Measurements from ENCODE around the gene NXN.
A peak's percentile ranks its signal among the peaks of the same experiment; 100 is the strongest.
"Not testable (repeated sequence)": the region's sequence is repeated elsewhere in the genome, so short reads cannot be mapped to it uniquely, and the experiment has no call there.

The NXN gene

DNA sequence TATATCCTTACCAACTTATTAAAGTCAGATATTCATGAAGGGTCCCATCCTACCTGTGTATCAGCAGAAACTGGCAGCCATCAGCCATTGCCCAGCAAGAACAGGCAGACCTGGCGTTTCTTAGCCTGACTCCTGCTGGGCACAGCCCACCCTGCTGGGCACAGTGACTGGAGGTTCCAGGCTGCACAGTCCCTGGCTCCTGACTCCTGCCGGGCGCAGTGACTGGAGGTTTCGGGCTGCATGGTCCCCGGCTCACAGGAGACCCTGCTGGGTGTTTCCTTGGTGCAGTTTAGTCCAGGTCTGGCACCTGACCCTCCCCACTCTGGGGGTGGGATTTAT is 24.0 kb upstream of the NXN start:
- Histone ChIP-seq H3K4me1 (ENCODE audit: control insufficient read depth, insufficient read depth, low read length) (peaks cover 38% of the 10 kb centered on the region), H3K9ac (ENCODE audit: low read length) (no peak overlapping the region), H3K36me3 (ENCODE audit: control insufficient read depth, insufficient read depth, low read length) (peaks cover 32% of the 10 kb centered on the region), H3K27ac (ENCODE audit: low read depth, low read length) (no peak overlapping the region), H3K27me3 (ENCODE audit: control insufficient read depth, insufficient read depth, low read length) (no peaks in the 10 kb centered on the region), H3K4me3 (ENCODE audit: low read length) (no peak overlapping the region)

DNA sequence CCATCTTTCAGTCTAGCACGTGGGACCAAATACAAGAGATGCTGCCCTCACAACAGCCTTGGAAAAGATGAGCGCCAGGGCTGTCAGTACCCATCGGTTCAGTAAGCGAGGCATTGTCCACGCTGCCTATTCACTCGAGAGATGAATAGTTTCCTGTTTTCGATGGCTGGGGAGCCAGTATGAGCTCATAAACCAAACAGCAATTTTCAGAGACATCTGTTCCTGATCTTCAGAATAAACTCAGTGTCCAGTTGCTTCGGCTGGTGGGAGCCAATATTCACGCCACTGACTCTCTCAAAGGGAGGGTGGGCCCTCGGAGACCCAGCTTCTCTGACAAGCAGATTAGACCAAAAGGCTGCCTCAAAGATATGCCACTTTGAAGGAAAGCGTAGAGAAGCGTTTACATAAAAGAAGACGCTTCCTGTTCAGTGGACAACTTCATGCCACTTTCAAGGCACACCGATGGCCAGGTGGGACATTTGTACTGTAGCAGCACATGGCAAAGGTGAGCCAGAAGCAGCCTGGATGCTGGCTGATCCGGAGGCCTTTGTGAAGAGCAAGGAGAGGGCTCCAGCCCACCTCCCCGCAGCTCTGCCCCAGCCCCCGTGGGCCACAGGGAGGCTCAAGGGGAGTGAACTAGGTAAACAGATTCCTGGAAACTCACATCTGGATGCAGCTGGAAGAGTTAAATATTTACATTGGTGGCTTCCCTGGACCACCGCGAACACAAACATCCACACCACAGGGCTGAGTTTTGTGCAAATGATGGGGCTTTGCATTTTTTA is 23.4 kb upstream of the NXN start:
- Histone ChIP-seq H3K9ac (ENCODE audit: low read length) (no peak overlapping the region), H3K27me3 (ENCODE audit: control insufficient read depth, insufficient read depth, low read length) (no peaks in the 10 kb centered on the region), H3K27ac (ENCODE audit: low read depth, low read length) (peak overlapping the region; percentile 69), H3K4me3 (ENCODE audit: low read length) (no peak overlapping the region), H3K4me1 (ENCODE audit: control insufficient read depth, insufficient read depth, low read length) (peaks cover 44% of the 10 kb centered on the region), H3K36me3 (ENCODE audit: control insufficient read depth, insufficient read depth, low read length) (peaks cover 30% of the 10 kb centered on the region)

DNA sequence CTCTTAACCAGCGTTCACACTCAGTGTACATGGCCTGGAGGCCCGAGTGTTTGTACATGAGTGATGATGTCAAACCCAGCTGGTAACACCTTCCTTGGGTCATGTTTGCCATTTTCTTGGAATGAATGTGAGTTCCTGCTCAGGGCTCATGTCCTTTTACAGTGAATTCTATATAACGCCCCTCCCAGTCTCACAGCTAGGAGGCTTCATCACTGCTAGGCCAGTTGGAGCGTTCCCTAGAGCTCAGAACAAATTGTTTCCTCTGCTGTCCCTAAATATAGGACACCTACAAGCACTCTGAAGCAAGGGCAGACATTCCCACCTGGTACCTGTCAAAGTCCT is 22.8 kb upstream of the NXN start:
- H3K4me3 ChIP-seq (ENCODE audit: low read length), result no peak overlapping the region
- peaks cover 47% of the 10 kb centered on the region for H3K4me1 ChIP-seq (ENCODE audit: control insufficient read depth, insufficient read depth, low read length)
- H3K9ac ChIP-seq (ENCODE audit: low read length), result no peak overlapping the region
- H3K36me3 ChIP-seq (ENCODE audit: control insufficient read depth, insufficient read depth, low read length), result peaks cover 24% of the 10 kb centered on the region
- no peaks in the 10 kb centered on the region for H3K27me3 ChIP-seq (ENCODE audit: control insufficient read depth, insufficient read depth, low read length)
- peak overlapping the region; percentile 69 for H3K27ac ChIP-seq (ENCODE audit: low read depth, low read length)

DNA sequence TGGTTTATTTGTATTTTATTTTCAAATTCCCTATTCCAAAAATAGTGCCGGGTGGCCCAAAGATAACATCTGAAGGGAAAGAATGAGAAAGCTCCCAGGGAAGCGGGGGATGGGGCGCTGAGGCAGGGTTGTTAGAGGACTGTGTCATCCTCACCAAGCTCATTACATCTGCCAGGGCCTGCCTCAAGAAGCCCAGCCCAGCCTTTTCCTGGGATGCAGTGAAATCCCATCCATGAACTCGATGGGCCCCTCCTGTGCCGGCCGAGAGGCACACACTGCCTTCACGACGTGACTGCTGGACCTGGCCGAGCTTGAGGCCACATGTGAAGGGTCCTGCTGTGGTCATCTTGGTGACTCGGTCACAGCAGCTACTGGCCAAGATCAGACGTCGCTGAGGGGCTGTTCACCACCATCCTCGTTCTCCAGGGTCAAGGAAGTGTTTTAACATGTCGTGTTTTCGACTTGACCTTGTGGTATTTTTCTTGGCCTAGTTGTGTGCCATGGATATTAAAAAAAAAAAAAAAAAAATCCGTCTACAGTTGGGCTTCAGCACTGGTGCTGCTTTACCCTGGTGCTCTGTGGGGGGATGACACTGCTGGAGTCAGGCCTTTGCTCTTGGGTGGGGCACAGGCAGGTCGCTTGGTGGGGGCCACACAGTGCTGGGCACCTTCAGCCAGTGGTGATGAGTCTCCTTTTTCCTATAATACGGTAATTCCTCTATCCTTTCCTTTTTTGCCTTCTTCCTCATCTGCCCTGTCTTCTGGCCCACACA is 22.2 kb upstream of the NXN start:
- Histone ChIP-seq H3K4me1 (ENCODE audit: control insufficient read depth, insufficient read depth, low read length) (peaks cover 47% of the 10 kb centered on the region), H3K27me3 (ENCODE audit: control insufficient read depth, insufficient read depth, low read length) (no peaks in the 10 kb centered on the region), H3K36me3 (ENCODE audit: control insufficient read depth, insufficient read depth, low read length) (peaks cover 20% of the 10 kb centered on the region), H3K27ac (ENCODE audit: low read depth, low read length) (peak overlapping the region; percentile 69), H3K4me3 (ENCODE audit: low read length) (no peak overlapping the region), H3K9ac (ENCODE audit: low read length) (no peak overlapping the region)

DNA sequence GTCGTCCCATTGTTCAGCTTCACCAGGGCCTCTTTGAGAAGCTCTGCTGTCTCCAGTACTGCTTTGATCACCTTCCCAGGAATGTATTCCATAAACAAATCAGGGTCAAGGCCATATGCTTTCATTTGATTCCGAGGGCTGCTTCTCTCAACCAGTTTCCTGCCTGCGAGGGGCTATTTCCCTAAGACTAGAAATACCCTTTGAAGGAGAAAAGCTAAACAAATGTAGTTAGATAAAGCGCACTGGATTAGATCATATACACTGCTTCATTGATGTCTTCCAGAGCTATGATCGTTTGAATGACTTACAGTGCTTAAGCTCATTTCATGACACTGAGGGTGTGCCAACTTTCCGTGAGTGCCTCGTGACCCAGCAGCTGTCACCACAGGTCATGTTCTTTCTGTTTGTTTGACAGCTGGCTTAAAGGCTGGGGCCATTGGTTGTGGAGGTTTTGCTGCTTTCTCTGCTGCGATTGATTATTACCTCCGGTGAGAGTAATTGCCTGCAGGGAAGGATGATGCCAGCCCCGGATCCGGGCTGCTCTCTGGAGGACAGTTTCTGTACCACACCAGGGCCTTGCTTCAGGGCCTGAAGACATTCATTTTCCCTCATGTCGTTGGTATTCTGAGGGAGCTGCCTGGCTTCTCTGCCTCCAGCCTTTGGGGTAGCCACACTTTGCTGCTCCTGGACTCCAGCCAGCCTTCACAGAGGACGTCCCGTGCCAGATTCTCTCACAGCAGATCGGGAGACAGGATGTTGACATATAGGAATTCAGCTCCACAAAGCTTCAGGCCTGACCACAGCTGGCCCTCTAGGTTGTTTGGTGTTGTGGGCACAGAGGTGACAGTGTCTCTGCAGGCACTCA is 21.3 kb upstream of the NXN start:
- H3K27ac ChIP-seq (ENCODE audit: low read depth, low read length), result peak overlapping the region; percentile 69
- H3K36me3 ChIP-seq (ENCODE audit: control insufficient read depth, insufficient read depth, low read length), result peaks cover 20% of the 10 kb centered on the region
- no peaks in the 10 kb centered on the region for H3K27me3 ChIP-seq (ENCODE audit: control insufficient read depth, insufficient read depth, low read length)
- no peak overlapping the region for H3K9ac ChIP-seq (ENCODE audit: low read length)
- peaks cover 40% of the 10 kb centered on the region for H3K4me1 ChIP-seq (ENCODE audit: control insufficient read depth, insufficient read depth, low read length)
- H3K4me3 ChIP-seq (ENCODE audit: low read length), result no peak overlapping the region

DNA sequence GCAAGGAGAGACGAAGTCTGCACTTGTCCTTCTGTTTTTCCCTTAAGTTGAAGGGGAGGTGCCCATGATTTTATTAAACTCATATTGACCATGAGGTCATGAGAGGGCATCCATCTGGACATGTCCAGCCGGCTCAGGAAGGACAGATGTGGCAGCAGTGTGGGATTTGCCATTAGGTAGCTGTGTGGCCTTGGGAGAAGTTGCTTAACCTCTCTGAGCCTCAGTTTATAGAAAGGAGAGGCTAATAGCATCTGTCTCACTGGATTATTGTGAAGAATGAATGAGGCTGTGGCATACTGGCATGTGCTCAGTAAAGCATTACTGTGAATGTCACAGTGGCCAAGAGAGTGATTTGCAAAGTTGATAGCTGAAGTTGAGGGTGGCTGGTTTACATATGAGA is 18.5 kb upstream of the NXN start:
- Histone ChIP-seq H3K4me3 (ENCODE audit: low read length) (peak overlapping the region; percentile 100), H3K9ac (ENCODE audit: low read length) (no peak overlapping the region), H3K4me1 (ENCODE audit: control insufficient read depth, insufficient read depth, low read length) (peaks cover 32% of the 10 kb centered on the region)

DNA sequence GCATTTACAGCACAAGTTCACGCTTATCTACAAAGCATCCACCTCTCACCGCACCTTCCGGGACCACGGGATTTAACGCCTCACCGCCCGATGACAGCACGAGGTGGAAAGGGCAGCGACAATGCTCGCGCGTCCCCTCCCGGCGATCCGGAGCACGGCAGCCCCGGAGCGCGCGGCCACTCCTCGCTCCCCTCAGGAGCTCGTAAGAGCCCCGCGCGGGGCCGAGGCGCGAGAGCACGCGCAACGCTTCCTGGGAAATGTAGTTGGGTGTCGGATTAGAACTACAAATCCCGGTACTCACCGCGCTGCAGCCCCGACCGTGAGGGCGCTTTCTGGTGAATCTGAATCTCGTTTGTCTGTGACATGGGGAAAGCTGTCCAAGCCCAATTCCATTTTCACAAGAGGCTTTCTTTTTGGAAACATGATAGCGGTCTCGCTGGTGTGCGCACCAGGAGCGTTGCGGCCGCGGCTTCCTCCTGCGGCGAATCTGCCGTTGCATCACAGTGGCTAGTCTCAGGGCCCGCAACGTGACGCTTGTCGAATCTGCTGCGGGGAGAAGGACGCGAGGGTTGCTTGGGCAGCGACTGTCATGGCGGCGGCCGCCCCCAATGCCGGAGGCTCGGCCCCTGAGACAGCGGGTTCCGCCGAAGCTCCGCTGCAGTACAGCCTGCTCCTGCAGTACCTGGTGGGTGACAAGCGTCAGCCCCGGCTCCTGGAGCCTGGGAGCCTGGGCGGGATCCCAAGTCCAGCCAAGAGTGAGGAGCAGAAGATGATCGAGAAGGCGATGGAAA is 17.2 kb upstream of the NXN start, which contains the start of gene TIMM22:
Gene TIMM22, plus strand, starts transcription at position 576 of the 791 bp plus-strand sequence. Its CDS starts 14 bp downstream, at position 590.
- no peaks in the 10 kb centered on the region for H3K27me3 ChIP-seq (ENCODE audit: control insufficient read depth, insufficient read depth, low read length)

More for the DNA sequence above, 18.5 kb upstream of the NXN start:
- Histone ChIP-seq H3K36me3 (ENCODE audit: control insufficient read depth, insufficient read depth, low read length) (peaks cover 12% of the 10 kb centered on the region), H3K27ac (ENCODE audit: low read depth, low read length) (no peak overlapping the region), H3K27me3 (ENCODE audit: control insufficient read depth, insufficient read depth, low read length) (no peaks in the 10 kb centered on the region)

DNA sequence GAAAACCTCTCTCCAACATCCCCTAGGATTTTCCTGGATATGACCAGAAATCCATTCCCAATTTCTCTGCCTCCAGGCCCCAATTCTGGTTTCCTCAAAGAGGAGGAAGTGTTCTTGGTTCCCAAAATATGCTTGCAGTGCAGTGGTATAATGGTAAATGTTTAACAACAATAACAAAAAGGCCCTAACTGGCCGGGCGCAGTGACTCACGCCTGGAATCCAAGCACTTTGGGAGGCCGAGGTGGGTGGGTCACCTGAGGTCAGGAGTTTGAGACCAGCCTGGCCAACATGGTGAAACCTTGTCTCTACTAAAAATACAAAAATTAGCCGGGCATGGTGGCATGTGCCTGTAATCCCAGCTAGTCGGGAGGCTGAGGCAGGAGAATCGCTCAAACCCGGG is 15.7 kb upstream of the NXN start:
- H3K27me3 ChIP-seq (ENCODE audit: control insufficient read depth, insufficient read depth, low read length); H3K27ac ChIP-seq (ENCODE audit: low read depth, low read length); H3K4me3 ChIP-seq (ENCODE audit: low read length); H3K9ac ChIP-seq (ENCODE audit: low read length); H3K36me3 ChIP-seq (ENCODE audit: control insufficient read depth, insufficient read depth, low read length): not testable (repeated sequence)
- H3K4me1 ChIP-seq (ENCODE audit: control insufficient read depth, insufficient read depth, low read length), result peaks cover 11% of the 10 kb centered on the region

More for the DNA sequence above, 17.2 kb upstream of the NXN start, which contains the start of gene TIMM22:
- Histone ChIP-seq H3K4me3 (ENCODE audit: low read length) (peak within 1 kb of the TSS; percentile 100), H3K36me3 (ENCODE audit: control insufficient read depth, insufficient read depth, low read length) (peaks cover 8% of the 10 kb centered on the region), H3K4me1 (ENCODE audit: control insufficient read depth, insufficient read depth, low read length) (peaks cover 25% of the 10 kb centered on the region), H3K9ac (ENCODE audit: low read length) (peak within 1 kb of the TSS; percentile 89), H3K27ac (ENCODE audit: low read depth, low read length) (peak within 1 kb of the TSS; percentile 95)

DNA sequence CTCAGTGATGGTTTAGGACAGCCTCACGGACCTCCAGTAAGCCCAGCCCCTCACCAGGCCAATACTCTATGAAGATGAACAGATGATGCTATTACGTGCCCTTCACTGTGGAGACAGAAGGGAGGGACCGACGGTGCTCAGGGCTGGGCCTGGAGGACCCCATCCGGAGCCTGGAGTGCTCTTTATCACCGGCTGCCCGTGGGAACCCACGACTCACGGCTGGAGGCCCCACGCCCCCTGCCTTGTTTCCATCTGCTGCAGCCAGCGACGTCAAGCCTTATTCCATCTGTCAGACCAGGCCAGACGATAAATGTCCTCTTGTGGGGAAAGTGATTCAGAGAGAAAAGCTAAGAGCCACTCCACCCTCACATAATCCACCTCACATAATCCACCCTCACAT is 13.4 kb upstream of the NXN start:
- H3K4me3 ChIP-seq (ENCODE audit: low read length), result no peak overlapping the region
- H3K27me3 ChIP-seq (ENCODE audit: control insufficient read depth, insufficient read depth, low read length), result no peaks in the 10 kb centered on the region
- H3K4me1 ChIP-seq (ENCODE audit: control insufficient read depth, insufficient read depth, low read length), result peaks cover 3% of the 10 kb centered on the region
- no peak overlapping the region for H3K27ac ChIP-seq (ENCODE audit: low read depth, low read length)
- no peak overlapping the region for H3K9ac ChIP-seq (ENCODE audit: low read length)
- H3K36me3 ChIP-seq (ENCODE audit: control insufficient read depth, insufficient read depth, low read length), result no peaks in the 10 kb centered on the region

DNA sequence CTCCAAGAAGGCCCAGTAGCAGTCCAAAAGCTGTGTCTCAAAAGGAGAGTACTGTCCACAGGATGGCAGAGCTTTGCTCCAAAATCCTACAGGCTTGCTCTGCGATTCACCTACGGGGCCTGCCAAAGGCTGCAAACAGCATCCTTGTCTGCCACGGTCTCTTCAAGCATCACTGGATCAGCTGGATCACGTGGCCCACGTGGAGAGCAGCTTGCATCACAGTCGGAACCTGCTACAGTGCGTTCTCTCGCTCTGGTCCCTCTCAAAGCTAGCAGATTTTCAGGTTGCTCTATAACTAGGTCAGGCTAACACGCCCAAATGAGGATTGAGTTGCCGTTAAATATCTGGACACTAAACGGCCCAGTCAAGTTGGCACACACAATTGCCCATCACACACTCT is 9.0 kb upstream of the NXN start:
- H3K27ac ChIP-seq (ENCODE audit: low read depth, low read length), result no peak overlapping the region
- no peak overlapping the region for H3K9ac ChIP-seq (ENCODE audit: low read length)
- H3K4me3 ChIP-seq (ENCODE audit: low read length), result no peak overlapping the region
- H3K36me3 ChIP-seq (ENCODE audit: control insufficient read depth, insufficient read depth, low read length), result no peaks in the 10 kb centered on the region
- H3K27me3 ChIP-seq (ENCODE audit: control insufficient read depth, insufficient read depth, low read length), result no peaks in the 10 kb centered on the region
- H3K4me1 ChIP-seq (ENCODE audit: control insufficient read depth, insufficient read depth, low read length), result no peaks in the 10 kb centered on the region

DNA sequence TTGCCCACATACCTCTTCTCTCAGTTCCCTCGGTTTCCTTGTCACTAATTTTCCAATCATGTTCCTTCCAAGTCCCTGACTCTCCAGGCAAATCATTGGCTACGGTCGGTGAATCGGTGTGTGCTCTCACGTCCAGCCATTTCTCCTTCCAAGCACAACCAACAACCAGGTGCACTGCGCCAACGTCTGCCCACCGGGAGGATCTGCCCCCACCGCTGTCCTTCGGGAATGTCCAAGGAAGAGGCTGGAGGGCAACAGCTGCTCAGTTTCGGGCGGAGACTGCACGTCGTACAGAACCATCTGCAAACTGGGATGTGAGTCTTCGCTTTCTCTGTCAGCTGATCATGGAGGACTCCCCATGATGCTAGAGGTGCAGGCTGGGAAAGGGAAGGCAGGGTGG is 8.4 kb upstream of the NXN start:
- H3K27ac ChIP-seq (ENCODE audit: low read depth, low read length), result no peak overlapping the region
- H3K9ac ChIP-seq (ENCODE audit: low read length), result no peak overlapping the region
- no peaks in the 10 kb centered on the region for H3K4me1 ChIP-seq (ENCODE audit: control insufficient read depth, insufficient read depth, low read length)
- H3K4me3 ChIP-seq (ENCODE audit: low read length), result no peak overlapping the region
- H3K27me3 ChIP-seq (ENCODE audit: control insufficient read depth, insufficient read depth, low read length), result no peaks in the 10 kb centered on the region
- no peaks in the 10 kb centered on the region for H3K36me3 ChIP-seq (ENCODE audit: control insufficient read depth, insufficient read depth, low read length)
